ELF-1 (cell line): ENCODE measurements around the gene MPP3.
A peak's percentile ranks its signal among the peaks of the same experiment; 100 is the strongest.
"Not testable (repeated sequence)": the region's sequence is repeated elsewhere in the genome, so short reads cannot be mapped to it uniquely, and the experiment has no call there.

Source experiments
- DNase-seq: peaks from one replicate; pipeline ENCODE4 v3.0.0-alpha.2; 2016; ENCODE audit warnings: low read depth, low spot score

MPP3 gene

GRCh38 chr17:43860927-43861622, 28.1 kb upstream of the MPP3 start:
- DNase-seq = no peak

- no peak for DNase-seq
Measured at GRCh38 chr17:43860077-43860725, 27.3 kb upstream of the MPP3 start.

- DNase-seq = no peak
Measured at GRCh38 chr17:43857957-43858600, 25.1 kb upstream of the MPP3 start.

- DNase-seq = no peak
Measured at GRCh38 chr17:43857141-43857540, 24.2 kb upstream of the MPP3 start.

GRCh38 chr17:43856141-43856540, 23.2 kb upstream of the MPP3 start:
- no peak for DNase-seq

- no peak for DNase-seq
Measured at GRCh38 chr17:43855061-43855460, 22.1 kb upstream of the MPP3 start.

- DNase-seq = no peak
Measured at GRCh38 chr17:43854498-43854897, 21.6 kb upstream of the MPP3 start.

- DNase-seq = no peak
Measured at GRCh38 chr17:43853546-43853945, 20.6 kb upstream of the MPP3 start.

- no peak for DNase-seq
Measured at GRCh38 chr17:43852571-43852970, 19.6 kb upstream of the MPP3 start.

- no peak for DNase-seq
Measured at GRCh38 chr17:43849116-43849515, 16.2 kb upstream of the MPP3 start.

GRCh38 chr17:43848601-43849000, 15.7 kb upstream of the MPP3 start:
- no peak for DNase-seq

GRCh38 chr17:43846963-43847371, 14.0 kb upstream of the MPP3 start, which contains the start of gene CD300LG:
Gene CD300LG (plus strand): TSS chr17:43847176. CDS start chr17:43847217, 41 bp downstream.
- peak; percentile 22 for DNase-seq

GRCh38 chr17:43846221-43846712, 13.3 kb upstream of the MPP3 start:
- peak; percentile 90 for DNase-seq

- no peak for DNase-seq
Measured at GRCh38 chr17:43845766-43846165, 12.8 kb upstream of the MPP3 start.

GRCh38 chr17:43844241-43844640, 11.3 kb upstream of the MPP3 start:
- no peak for DNase-seq

- DNase-seq = no peak
Measured at GRCh38 chr17:43842975-43843325, 10.0 kb upstream of the MPP3 start.

- DNase-seq = not testable (repeated sequence)
Measured at GRCh38 chr17:43842091-43842974, 9.4 kb upstream of the MPP3 start.

GRCh38 chr17:43841282-43841681, 8.3 kb upstream of the MPP3 start:
- no peak for DNase-seq

GRCh38 chr17:43840814-43841213, 7.9 kb upstream of the MPP3 start:
- peak; percentile 27 for DNase-seq

GRCh38 chr17:43839670-43840108, 6.7 kb upstream of the MPP3 start:
- no peak for DNase-seq

- no peak for DNase-seq
Measured at GRCh38 chr17:43834106-43834505, 1.2 kb upstream of the MPP3 start.
